Ishikawa (cell line): ENCODE measurements around the gene KCNC2.

Experiments used
- CEBPB ChIP-seq: IDR thresholded peaks from 2 replicates; pipeline ENCODE4 v1.6.1; 2012
- CREB1 ChIP-seq: IDR thresholded peaks from 2 replicates; pipeline ENCODE4 v1.6.1; 2012; ENCODE audit warnings: low read depth
- EGR1 ChIP-seq: IDR thresholded peaks from 2 replicates; pipeline ENCODE4 v1.6.1; 2012
- EP300 ChIP-seq: IDR thresholded peaks from 2 replicates; pipeline ENCODE4 v1.6.1; 2012; ENCODE audit warnings: borderline replicate concordance
- MAX ChIP-seq: IDR thresholded peaks from 2 replicates; pipeline ENCODE4 v1.6.1; 2012
- NFIC ChIP-seq: IDR thresholded peaks from 2 replicates; pipeline ENCODE4 v1.6.1; 2012
- RAD21 ChIP-seq: IDR thresholded peaks from 2 replicates; pipeline ENCODE4 v1.6.1; 2012; ENCODE audit warnings: low read depth
- REST ChIP-seq: IDR thresholded peaks from 2 replicates; pipeline ENCODE4 v1.6.1; 2012; ENCODE audit warnings: low read depth, mild to moderate bottlenecking
- TAF1 ChIP-seq: IDR thresholded peaks from 2 replicates; pipeline ENCODE4 v1.6.1; 2012; ENCODE audit warnings: low read depth, mild to moderate bottlenecking
- USF1 ChIP-seq: IDR thresholded peaks from 2 replicates; pipeline ENCODE4 v1.6.1; 2012
- YY1 ChIP-seq: IDR thresholded peaks from 2 replicates; pipeline ENCODE4 v1.6.1; 2012; ENCODE audit warnings: low read depth
- ZBTB7A ChIP-seq: IDR thresholded peaks from 2 replicates; pipeline ENCODE4 v1.6.1; 2012; ENCODE audit warnings: low read depth

GRCh38 chr12:75129275-75129674 is 80.4 kb downstream of the KCNC2 start:
- TF ChIP-seq YY1 (no peak), REST (no peak), EP300 (no peak), CEBPB (no peak), TAF1 (no peak), RAD21 (no peak), USF1 (no peak), NFIC (no peak), EGR1 (no peak), ZBTB7A (no peak), MAX (no peak), CREB1 (no peak)
